Measurements from ENCODE around the gene NPTN.
"Not testable (repeated sequence)": the region's sequence is repeated elsewhere in the genome, so short reads cannot be mapped to it uniquely, and the experiment has no call there.

NPTN gene

GRCh38 chr15:73601451-73602445 lies 31.4 kb downstream of the NPTN start:
- DNase-seq (ENCODE audit: low read depth in 2 of 2) = no peak

- DNase-seq (ENCODE audit: low read depth in 2 of 2) = no peak
These were observed 32.5 kb downstream of the NPTN start for GRCh38 chr15:73600413-73601335.

- DNase-seq (ENCODE audit: low read depth in 2 of 2) = no peak
These were observed 33.3 kb downstream of the NPTN start for GRCh38 chr15:73599934-73600333.

GRCh38 chr15:73598530-73599160 lies 34.5 kb downstream of the NPTN start:
- no peak for DNase-seq (ENCODE audit: low read depth in 2 of 2)

GRCh38 chr15:73597036-73597638 lies 36.1 kb downstream of the NPTN start:
- DNase-seq (ENCODE audit: low read depth in 2 of 2) = no peak

- DNase-seq (ENCODE audit: low read depth in 2 of 2) = no peak
These were observed 37.0 kb downstream of the NPTN start for GRCh38 chr15:73596174-73596573.

GRCh38 chr15:73594109-73594508 lies 39.1 kb downstream of the NPTN start:
- DNase-seq (ENCODE audit: low read depth in 2 of 2) = no peak

- no peak for DNase-seq (ENCODE audit: low read depth in 2 of 2)
These were observed 39.7 kb downstream of the NPTN start for GRCh38 chr15:73593304-73594074.

GRCh38 chr15:73590263-73590662 lies 42.9 kb downstream of the NPTN start:
- DNase-seq (ENCODE audit: low read depth in 2 of 2) = no peak

- no peak for DNase-seq (ENCODE audit: low read depth in 2 of 2)
These were observed 43.4 kb downstream of the NPTN start for GRCh38 chr15:73589766-73590165.

- no peak for DNase-seq (ENCODE audit: low read depth in 2 of 2)
These were observed 47.1 kb downstream of the NPTN start for GRCh38 chr15:73585871-73586654.

GRCh38 chr15:73584699-73585420 lies 48.3 kb downstream of the NPTN start:
- no peak for DNase-seq (ENCODE audit: low read depth in 2 of 2)

- no peak for DNase-seq (ENCODE audit: low read depth in 2 of 2)
These were observed 49.6 kb downstream of the NPTN start for GRCh38 chr15:73583544-73583943.

GRCh38 chr15:73582851-73583379 lies 50.3 kb downstream of the NPTN start:
- no peak for DNase-seq (ENCODE audit: low read depth in 2 of 2)

- no peak for DNase-seq (ENCODE audit: low read depth in 2 of 2)
These were observed 55.2 kb downstream of the NPTN start for GRCh38 chr15:73578026-73578425.

GRCh38 chr15:73577593-73577992 lies 55.6 kb downstream of the NPTN start:
- DNase-seq (ENCODE audit: low read depth in 2 of 2) = not testable (repeated sequence)

- DNase-seq (ENCODE audit: low read depth in 2 of 2) = no peak
These were observed 57.4 kb downstream of the NPTN start for GRCh38 chr15:73575636-73576247.

- DNase-seq (ENCODE audit: low read depth in 2 of 2) = no peak
These were observed 59.6 kb downstream of the NPTN start for GRCh38 chr15:73573572-73573971.

GRCh38 chr15:73573037-73573436 lies 60.2 kb downstream of the NPTN start:
- DNase-seq (ENCODE audit: low read depth in 2 of 2) = no peak

Data from stimulated activated CD8-positive, alpha-beta memory T cell treated with anti-CD3 and anti-CD28 coated beads, Interleukin-2, amount 100 ng/mL, for 1 hour (primary cell).